HL-60 (cell line): ENCODE results near the gene STAC2.

Source experiments
- DNase-seq, 2 experiments: peaks; one replicate each; pipeline ENCODE4 v3.0.0-alpha.2; 2010 to 2020; ENCODE audit warnings: low read depth in 1 of 2, low spot score in 1 of 2
- H3K27ac ChIP-seq: fragments of 250-450 bp; sonication (Bioruptor Pico); replicated peaks from 2 replicates; pipeline ENCODE4 v1.5.1; 2020; ENCODE audit warnings: mild to moderate bottlenecking, moderate library complexity
- H3K27me3 ChIP-seq: fragments of 250-450 bp; sonication (Bioruptor Pico); 2 replicates; pipeline ENCODE4 v1.5.1; 2021; ENCODE audit warnings: mild to moderate bottlenecking, moderate library complexity; ENCODE audit not compliant: insufficient read depth, poor library complexity, severe bottlenecking
- H3K4me3 ChIP-seq: replicated peaks from 2 replicates; pipeline ENCODE4 v1.5.1; 2011; ENCODE audit warnings: mild to moderate bottlenecking, control low read depth, low read length; ENCODE audit not compliant: insufficient read depth
- GABPA ChIP-seq: IDR thresholded peaks from 2 replicates; pipeline ENCODE4 v1.6.1; 2012; ENCODE audit warnings: low read depth
- POLR2AphosphoS5 ChIP-seq: IDR thresholded peaks from 2 replicates; pipeline ENCODE4 v1.6.1; 2012; ENCODE audit warnings: low read depth
- SPI1 ChIP-seq: IDR thresholded peaks from 2 replicates; pipeline ENCODE4 v1.6.1; 2012; ENCODE audit warnings: low read depth, mild to moderate bottlenecking, borderline replicate concordance
- TF ChIP-seq, protein P1 (sequence below): IDR thresholded peaks from 2 replicates; pipeline ENCODE4 v1.6.1; 2012; ENCODE audit warnings: low read depth; ENCODE audit not compliant: insufficient replicate concordance
- TF ChIP-seq, protein P2 (sequence below): IDR thresholded peaks from one replicate; pipeline ENCODE4 v1.5.1; 2011; ENCODE audit warnings: low read length, control low read depth, inconsistent platforms; ENCODE audit not compliant: insufficient read depth

The STAC2 gene

GRCh38 chr17:39200957-39201510 lies 24.7 kb downstream of the STAC2 start:
- H3K4me3 ChIP-seq = peak overlapping the region; percentile 77
- DNase-seq = peak in 1 of 2 experiments; percentile 39
- peak overlapping the region; percentile 100 for H3K27ac ChIP-seq
- peaks cover 15% of the 10 kb centered on the region for H3K27me3 ChIP-seq
- TF ChIP-seq, protein P1, sequence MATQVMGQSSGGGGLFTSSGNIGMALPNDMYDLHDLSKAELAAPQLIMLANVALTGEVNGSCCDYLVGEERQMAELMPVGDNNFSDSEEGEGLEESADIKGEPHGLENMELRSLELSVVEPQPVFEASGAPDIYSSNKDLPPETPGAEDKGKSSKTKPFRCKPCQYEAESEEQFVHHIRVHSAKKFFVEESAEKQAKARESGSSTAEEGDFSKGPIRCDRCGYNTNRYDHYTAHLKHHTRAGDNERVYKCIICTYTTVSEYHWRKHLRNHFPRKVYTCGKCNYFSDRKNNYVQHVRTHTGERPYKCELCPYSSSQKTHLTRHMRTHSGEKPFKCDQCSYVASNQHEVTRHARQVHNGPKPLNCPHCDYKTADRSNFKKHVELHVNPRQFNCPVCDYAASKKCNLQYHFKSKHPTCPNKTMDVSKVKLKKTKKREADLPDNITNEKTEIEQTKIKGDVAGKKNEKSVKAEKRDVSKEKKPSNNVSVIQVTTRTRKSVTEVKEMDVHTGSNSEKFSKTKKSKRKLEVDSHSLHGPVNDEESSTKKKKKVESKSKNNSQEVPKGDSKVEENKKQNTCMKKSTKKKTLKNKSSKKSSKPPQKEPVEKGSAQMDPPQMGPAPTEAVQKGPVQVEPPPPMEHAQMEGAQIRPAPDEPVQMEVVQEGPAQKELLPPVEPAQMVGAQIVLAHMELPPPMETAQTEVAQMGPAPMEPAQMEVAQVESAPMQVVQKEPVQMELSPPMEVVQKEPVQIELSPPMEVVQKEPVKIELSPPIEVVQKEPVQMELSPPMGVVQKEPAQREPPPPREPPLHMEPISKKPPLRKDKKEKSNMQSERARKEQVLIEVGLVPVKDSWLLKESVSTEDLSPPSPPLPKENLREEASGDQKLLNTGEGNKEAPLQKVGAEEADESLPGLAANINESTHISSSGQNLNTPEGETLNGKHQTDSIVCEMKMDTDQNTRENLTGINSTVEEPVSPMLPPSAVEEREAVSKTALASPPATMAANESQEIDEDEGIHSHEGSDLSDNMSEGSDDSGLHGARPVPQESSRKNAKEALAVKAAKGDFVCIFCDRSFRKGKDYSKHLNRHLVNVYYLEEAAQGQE = no peak
- TF ChIP-seq POLR2AphosphoS5 (peak; percentile 30; the same call in 1 of the 2 replicates), GABPA (no peak), SPI1 (peak; percentile 16; the same call in 1 of the 2 replicates)
- TF ChIP-seq, protein P2, sequence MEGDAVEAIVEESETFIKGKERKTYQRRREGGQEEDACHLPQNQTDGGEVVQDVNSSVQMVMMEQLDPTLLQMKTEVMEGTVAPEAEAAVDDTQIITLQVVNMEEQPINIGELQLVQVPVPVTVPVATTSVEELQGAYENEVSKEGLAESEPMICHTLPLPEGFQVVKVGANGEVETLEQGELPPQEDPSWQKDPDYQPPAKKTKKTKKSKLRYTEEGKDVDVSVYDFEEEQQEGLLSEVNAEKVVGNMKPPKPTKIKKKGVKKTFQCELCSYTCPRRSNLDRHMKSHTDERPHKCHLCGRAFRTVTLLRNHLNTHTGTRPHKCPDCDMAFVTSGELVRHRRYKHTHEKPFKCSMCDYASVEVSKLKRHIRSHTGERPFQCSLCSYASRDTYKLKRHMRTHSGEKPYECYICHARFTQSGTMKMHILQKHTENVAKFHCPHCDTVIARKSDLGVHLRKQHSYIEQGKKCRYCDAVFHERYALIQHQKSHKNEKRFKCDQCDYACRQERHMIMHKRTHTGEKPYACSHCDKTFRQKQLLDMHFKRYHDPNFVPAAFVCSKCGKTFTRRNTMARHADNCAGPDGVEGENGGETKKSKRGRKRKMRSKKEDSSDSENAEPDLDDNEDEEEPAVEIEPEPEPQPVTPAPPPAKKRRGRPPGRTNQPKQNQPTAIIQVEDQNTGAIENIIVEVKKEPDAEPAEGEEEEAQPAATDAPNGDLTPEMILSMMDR = no peak

- Histone ChIP-seq H3K4me3 (peak within 1 kb of the TSS; percentile 77), H3K27ac (peak within 1 kb of the TSS; percentile 100), H3K27me3 (peaks cover 19% of the 10 kb centered on the region)
- DNase-seq = peak; percentile 76 to 85
- TF ChIP-seq, protein P2 = no peak
- TF ChIP-seq SPI1 (no peak), GABPA (no peak), POLR2AphosphoS5 (peak; percentile 99)
- TF ChIP-seq, protein P1 = peak; percentile 70
Observed at GRCh38 chr17:39200070-39200879, 25.5 kb downstream of the STAC2 start, which contains the start of gene RPL19. Gene RPL19 (plus strand): TSS chr17:39200283. CDS start chr17:39200345, 62 bp downstream.

- H3K27me3 ChIP-seq = peaks cover 19% of the 10 kb centered on the region
- peak overlapping the region; percentile 100 for H3K27ac ChIP-seq
- peak; percentile 96 to 97 for DNase-seq
- no peak for TF ChIP-seq SPI1
- peak; percentile 59 for TF ChIP-seq GABPA
- H3K4me3 ChIP-seq = peak overlapping the region; percentile 39
Observed at GRCh38 chr17:39199820-39200069, 26.0 kb downstream of the STAC2 start.

GRCh38 chr17:39198186-39198566 lies 27.6 kb downstream of the STAC2 start:
- H3K4me3 ChIP-seq = no peak overlapping the region
- peak in 1 of 2 experiments; percentile 39 for DNase-seq
- no peak overlapping the region for H3K27ac ChIP-seq
- TF ChIP-seq SPI1 (no peak), POLR2AphosphoS5 (no peak), GABPA (no peak)
- TF ChIP-seq, protein P2 = no peak
- TF ChIP-seq, protein P1 = no peak
- peaks cover 19% of the 10 kb centered on the region for H3K27me3 ChIP-seq
